Fibroblast of skin of left quadriceps (primary cell): Measurements from ENCODE around the gene SDHB.
A peak's percentile ranks its signal among the peaks of the same experiment; 100 is the strongest.

Source experiments
- DNase-seq, 2 experiments: peaks; one replicate each; pipeline ENCODE4 v3.0.0-alpha.2; 2013; ENCODE audit warnings: low read depth in 2 of 2

The SDHB gene

DNA sequence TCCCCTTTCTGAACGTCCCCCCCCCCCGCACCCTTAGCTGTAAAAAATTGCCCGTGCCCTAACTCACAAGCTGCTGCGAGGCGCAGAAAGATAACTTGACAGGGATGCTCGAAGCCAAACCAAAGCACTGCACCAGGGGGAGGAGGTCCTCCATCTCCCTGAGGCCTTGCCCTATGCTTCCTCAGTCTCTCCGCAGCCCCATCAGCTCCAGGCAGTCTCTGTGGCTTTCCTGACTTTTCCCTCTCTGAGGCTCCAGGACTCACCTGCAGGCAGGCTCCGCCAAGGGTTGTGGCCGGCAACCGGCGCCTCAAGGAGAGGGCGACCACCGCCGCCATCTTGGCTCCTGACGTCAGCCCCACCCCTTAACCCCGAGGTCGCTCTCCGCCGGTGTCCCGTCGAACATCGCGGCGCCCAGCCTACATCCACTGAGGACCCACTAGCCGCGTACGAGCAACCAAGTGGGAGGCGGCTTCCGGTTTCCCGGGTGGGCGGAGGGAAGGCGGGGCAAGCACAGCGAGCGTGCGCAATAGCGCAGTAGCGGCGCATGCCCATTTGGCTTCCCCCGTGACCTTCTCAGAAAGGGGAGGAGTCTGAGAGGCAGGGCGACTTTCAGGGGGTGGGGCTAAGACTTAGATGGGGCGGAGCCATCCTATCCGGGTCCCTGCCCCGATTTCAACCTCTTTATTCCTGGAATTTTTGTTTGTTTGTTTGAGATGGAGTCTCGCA lies at the start of gene SDHB:
SDHB (minus strand) TSS at position 348 of the 726 bp plus-strand sequence; CDS start at position 335, 13 bp downstream.
- DNase-seq, result peak; percentile 95

DNA sequence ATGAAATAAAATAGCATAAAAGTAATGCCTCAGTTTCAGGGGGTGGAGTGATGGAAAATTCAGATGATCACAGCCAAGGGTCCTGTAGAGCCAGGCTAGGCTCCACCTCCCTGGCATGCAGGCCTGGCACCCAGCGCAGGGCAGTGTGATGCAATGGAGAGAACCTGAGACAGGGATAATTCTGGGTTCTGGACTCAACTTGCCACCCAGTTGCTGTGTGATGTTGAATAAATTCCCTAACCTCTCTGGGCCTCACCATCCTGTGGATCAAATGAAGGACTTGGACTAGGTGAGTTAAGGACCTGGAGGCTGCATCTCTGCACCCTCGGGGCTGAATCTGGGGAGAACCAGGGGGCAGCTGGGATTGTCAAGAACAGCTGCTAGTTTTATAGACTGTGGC lies 48.4 kb upstream of the SDHB start:
- DNase-seq, result no peak

DNA sequence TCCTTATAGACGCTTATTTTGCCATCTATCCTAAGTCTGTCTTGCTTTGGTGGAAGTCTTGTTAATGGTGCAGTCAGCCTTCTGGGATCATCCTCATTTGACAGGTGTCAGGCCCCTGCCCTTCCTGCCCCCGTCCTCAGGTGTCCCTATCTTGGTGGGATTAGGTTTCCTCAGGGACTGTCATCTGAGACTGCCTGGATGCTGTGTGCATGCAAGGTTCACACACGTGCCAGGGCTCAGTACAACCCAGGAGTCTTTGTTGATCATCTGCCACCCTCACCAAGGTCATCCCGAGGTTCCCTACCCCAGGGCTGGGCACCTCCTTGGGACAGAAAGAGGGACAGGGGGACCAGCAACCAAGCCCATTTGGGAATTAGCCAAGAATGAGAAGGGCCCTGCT lies 47.4 kb upstream of the SDHB start:
- no peak for DNase-seq

DNA sequence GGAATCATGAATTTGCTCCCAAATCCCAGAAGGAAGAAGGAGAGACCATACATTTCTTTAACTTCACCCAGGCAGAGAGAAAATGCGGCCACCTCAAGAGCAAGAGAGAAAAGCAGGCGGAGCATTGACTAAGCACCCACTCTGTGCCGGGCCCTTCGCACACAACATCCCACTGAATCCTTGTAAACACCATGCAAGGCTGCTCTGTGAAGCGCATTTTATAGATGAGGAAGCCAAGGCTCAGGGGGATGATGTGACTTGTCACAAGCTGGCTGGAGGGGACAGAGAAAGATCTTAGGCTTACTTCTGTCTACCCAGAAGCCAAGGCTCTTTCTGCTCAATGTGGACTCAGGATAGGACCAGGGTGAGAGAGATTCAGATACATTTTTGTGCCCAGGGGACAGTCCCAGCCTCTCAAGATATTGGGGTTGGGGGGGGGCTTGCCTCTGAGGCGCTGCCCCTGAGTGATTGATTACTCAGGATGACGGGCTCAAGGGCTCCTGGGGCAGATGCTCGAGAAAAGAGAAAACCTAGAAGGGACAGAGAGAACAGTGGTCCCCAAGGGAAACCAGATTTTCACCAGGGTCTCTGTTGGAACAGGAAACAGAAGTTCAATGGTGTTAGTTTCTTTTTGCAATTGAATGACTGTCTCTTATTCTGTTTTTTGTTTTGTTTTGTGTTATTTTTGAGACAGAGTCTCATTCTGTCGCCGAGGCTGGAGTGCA lies 45.9 kb upstream of the SDHB start:
- DNase-seq, result no peak

DNA sequence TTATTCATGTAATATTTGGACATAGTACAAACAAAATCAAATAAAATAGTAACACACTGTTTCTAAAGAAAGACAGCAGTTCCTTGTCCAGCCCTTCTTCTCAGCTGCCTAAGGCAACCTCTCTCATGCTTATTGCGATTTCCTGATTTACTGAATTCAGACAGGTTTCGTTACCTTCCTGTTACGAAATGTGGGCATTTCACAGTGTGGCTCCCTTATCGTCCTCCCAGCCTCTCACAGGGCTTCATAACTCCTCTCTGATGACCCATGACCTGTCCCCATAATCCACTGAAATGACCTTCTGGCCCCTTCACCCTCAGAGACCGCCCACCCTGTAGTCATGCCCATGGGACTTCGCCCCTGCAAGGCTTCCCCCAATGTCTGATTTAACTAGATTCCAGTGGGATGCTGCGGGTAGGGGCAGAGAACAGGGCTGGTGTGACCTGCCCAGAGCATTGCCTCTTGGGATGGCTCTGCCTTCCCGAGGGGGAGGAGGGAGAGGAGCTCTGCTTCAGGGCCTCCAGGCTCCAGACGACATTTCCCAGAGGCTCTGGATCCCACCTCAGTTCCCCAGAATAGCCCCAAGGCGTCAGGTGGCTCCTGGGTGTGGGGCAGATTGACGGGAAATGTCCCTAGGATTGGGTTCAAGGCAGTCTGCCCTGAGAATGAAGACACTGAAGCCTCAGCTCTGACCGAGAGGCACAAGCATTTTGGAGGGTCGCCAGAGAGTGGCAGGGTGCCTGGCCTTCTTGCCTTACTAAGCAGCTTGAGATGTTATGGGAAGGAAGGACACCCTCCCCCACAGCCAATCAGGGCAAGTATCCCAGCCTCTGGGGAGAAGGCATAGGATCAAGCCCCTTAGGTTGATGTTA lies 44.9 kb upstream of the SDHB start:
- no peak for DNase-seq

DNA sequence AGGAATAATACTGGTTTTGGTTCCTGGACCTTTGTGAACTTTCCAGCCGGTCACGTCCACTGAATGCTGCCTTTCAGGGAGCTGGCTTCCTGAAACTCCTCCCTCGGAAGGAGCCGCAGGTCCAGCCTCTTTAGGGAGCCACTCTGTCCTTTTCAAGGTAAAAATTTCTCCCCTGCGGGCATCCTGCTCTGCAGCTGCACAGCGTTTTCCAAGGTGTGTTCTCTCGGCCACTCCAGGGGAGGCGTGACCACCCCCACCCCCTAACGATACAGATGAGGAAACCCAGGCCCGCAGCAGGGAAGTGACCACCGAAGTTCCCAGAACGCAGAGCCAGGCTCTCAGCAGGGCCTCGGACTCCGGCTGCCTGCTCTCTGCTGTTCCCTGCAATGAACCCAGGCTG lies 44.0 kb upstream of the SDHB start:
- DNase-seq, result no peak

DNA sequence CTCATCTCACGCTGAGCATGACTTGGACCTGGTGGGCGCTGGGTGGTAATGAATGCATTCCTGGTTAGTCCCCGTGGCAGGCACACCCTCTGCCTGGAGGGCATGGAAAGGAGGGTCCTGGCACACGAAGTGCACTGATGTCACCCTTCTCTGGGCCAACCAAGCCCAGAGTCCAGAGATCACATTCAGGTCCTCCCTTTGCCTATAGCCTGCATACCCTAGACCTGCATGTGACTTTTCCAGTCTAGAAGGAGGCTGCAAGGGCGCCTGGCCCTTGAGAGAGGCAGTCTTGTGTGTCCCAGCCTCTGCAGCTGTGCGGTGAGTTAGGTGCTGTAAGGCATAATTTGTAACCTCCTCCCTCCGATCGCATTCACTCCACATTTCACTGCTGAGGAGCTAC lies 43.3 kb upstream of the SDHB start:
- no peak for DNase-seq

DNA sequence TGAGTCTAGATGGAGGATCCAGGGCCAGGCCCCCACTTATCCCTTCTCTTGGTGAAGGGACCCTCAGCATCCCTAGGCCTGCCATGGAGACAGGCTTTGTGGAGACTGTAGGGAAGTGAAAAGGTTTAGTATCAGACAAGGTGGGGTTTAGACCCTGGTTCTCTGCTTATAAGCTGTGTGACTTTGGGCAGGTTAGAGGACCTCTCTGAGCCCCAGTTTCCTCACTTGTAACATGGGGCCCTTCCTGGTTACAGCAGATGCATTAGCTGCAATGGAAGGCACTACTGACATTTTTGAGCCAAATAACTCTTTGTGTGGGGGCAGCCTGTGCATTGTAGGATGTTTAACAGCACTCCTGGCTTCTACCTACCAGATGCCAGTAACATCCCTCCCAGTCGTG lies 42.8 kb upstream of the SDHB start:
- no peak for DNase-seq

DNA sequence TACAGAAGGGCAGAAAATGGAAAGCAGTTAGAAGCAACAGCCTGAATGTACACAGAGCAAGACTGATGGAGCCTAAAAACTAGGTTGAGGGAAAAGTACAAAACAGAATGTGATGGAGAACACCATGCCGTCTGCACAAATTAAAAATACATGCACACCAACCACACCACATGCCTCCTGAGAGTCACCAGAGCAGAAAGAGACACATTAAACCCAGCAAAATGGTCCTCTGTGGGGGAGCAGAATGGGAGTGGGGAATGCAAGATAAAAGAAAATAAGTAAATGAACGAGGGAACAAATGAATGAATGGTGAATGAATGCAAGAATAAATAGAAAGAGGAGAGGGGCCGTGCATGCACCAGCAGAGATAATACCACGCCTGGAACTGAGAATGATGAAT lies 41.3 kb upstream of the SDHB start:
- no peak for DNase-seq

DNA sequence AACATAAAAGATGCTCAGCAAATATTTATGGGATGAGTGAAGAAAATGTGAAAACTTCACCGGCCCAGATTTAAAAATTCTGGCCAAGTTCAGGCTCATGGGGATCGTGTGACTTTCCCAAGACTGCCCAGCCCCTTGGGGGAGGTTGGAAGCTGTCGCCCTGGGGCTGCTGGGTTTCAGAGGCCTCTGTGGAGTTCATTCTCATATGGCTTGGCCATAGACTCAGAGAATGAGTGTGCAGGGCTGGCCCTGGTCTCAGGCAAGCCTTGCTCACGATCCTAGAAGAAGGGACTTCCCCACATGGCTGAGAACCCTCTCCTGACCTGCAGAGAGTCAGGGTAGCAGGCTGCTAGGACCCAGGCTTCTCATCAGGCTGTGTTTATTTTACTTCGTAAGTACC lies 40.8 kb upstream of the SDHB start:
- no peak for DNase-seq

DNA sequence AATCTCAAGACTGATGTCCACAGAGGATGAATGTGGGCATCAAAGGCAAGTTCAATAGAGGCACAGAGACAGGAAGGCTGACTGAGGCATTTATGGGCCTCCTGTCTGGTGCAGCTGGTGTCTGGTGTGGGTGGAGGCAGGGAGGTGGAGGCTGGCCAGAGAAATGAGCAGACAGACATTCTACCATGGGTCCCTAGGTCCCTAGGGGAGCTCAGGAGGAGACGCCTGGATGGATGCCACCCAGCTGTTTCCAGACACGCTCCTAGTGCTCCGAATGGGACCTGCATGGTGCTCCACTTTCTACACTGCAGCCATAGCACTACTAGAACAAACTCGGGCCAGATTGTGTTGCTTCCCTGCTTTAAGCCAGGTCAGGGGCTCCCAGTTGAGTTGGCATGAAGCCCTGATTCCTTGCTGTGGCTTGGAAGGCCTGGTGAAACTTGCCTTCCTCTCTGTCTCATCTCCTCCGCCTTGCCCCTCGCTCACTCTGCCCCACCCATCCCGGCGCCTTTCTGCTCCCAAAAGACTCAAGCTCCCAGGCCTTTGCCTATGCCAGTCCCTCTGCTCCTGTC lies 40.1 kb upstream of the SDHB start:
- no peak for DNase-seq

DNA sequence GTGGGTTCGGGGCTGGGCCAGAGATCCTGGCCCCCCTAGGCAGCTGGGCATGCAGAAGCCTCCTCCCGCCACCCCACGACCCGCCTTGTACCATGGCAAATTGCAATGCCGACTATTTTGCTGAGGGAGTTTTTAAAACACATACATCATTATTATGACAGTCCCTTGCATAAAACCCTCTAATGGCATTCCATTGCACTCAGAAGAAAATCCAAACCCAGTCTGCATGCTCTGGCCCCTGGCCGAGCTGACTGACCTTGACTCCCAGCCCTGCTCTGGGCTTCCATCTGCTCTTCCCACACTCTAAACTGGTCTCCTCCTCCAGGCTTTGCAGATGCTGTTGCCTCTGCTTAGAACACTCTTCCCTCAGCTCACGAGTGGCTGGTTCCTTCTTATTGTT lies 37.4 kb upstream of the SDHB start:
- DNase-seq, result no peak

DNA sequence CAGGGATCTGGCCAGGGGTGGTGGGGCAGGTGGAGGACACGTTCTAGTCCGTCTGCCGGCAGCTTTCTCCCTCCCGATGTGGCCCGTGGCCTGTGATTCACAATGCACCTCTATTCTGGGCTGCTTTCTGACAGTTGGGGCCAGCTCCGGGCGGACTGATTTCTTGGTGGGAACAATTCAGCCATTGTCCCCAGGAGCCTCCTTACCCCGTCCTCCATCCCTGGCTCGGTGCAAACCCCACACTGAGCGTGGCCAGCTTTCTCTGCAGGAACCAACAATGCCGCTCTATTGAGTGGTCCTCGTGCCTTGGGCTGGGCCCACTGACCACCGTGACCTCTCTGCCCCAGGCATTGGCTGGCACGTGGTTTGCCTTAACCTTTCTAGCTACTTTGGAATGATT lies 35.7 kb upstream of the SDHB start:
- no peak for DNase-seq

DNA sequence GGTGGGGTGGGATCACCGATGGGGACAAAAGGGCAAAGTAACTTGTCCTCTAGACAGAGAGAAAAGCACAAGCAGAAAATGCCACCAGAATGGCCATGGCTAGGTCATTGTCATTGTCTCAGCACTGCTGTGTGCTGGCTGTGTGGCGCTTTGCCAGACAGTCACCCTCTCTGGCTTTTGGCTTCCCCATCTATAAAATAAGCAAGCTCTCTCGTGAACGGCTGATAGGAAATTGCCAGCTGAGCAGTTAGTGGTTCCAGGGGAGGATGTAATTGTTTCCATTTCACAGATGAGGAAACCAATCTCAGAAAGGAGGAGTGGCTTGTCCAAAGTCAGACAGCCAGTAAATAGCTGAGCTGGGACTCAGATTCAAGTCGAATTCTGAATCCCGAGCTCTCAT lies 32.9 kb upstream of the SDHB start:
- no peak for DNase-seq

DNA sequence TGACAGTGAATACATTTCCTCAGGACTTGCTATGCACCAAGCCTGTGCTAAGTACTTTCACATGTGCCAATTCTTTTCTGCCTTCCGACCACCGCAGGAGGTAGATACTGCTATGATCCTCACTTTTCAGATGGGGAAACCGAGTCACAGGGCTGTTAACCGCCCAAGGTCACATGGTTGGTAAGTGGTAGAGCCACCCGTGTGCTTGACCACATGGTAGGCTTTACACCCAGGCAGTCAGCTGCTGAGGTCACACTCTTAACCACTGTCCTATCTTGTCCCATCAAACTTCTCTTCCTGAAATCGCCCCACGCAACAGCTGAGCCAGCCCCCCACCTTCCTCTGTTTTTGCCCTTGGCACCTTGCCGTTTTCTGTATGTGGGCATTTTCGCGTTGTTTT lies 31.0 kb upstream of the SDHB start:
- no peak for DNase-seq

DNA sequence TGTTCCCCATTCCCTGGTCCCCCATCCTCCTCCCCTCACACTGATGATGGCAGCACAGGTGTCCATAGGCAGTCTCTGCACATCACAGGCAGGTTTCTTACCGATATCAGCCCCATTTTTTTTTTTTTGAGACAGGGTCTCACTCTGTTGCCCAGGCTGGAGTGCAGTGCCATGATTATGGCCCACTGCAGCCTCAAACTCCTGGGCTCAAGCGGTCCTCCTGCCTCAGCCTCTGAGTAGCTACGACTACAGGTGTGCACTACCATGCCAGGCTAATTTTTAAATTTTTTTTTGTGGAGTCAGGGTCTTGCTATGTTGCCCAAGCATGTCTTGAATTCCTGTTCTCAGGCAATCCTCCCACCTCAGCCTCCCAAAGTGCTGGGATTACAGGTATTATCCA lies 28.9 kb upstream of the SDHB start:
- no peak for DNase-seq

DNA sequence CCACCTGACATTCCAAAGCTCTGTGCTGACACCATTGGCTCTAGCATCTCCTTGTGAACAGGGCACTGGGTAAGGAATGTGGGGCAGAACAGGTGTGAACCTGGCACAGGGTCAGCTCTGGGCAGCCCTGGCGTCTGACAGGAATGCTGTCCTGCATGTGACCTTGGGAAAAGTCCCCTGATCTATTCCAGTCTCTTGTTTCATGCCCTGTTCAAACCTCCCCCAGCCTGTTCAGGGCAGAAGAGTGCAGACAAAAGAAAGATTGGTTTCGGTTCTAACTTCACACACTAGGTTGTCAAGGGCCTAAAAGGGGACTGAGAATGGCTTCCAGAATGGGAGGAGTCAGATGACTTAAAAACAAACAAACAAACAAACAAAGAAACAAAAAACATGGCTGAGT lies 27.6 kb upstream of the SDHB start:
- no peak for DNase-seq

DNA sequence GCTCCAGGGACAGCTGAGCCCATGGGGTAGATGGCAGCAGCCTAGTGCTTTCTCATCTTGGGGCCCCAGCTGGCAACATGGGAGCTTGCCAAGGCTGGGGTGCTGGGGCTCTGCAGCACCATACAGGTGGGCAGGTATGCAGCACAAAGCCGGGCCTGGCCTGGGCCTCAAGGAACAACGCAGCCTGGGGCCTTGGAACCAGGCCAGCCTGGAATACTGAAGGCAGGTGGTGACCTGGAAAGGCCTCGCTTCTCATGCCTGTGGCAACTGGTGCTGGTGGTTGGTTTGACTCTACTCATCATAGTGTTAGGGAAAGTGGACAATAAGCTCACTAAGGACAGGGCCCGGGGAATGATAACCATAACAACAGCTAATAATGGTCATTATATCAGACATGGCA lies 27.0 kb upstream of the SDHB start:
- no peak for DNase-seq

DNA sequence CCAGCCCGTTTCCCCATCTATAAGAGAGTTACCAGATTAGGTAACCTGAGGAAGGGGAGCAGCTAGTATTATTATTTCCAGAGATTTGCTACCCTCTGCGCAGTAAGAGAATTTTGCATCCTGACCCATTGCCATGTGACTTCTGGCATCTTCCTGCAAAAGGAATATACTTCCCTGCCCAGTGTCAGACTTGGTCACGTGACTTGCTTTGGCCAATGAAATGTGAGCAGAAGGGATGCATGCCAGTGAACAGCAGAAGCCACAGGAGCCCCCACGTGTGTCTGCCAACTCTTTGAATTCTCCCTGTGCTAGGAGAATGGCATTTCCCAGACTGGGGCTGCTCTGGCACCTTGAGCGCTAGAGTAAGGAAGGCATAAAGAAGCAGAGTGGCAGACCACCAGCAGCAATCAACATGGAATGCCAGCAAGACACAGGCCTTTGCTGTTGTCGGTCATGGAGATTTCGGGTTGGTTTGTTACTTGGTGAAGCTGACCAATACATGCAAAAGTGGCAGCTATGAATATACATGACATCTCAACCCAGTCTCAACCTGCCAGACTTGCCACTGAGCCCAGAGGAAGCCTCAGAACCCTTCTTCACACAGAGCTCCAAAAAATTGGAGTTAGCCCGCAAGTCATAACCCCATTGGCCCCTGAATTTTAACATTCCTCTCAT lies 26.4 kb upstream of the SDHB start:
- DNase-seq, result no peak

DNA sequence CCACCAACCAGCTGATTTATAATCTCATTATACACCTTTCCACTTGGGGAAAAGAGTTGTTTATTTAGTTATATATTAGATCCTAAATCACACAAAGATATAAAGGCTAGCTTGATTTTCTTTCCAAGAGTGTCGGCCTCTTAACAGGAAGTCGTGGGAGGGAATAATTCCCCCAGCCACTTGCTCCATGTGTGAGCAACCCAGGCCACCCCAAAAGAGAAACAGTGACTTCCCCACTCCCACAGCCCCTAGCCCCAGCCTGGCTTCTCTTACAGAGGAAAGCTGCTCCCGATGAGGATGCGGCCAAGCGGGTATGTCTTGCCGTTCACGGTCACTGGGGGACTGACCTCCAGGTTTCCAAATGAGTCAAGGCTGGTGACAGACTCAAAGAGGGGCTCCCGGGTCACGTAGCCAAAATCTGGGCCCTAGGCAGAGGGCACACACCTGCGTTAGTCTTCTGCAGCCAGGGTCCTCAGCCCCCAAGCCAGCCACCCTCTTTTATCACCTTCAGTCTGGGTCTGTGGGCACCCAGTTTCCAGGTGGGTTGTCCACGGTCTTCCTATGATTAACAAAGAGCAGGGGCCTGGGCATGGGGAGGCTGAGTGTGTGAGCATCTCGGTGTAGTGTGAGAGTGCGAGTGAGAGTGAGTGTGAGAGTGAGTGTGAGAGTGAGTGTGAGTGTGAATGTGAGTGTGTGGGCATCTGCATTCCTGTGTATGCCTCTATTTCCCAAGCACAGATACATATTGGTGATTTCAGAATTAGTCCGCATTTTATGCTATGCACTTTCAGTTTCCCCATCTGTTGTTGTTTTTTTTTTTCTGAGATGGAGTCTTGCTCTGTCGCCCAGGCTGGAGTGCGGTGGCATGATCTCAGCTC lies 25.4 kb upstream of the SDHB start:
- DNase-seq, result no peak
